Lung (tissue), 12 donors: ENCODE data around the gene CFAP99. TPM values are rescaled to one million over a fixed set of nuclear protein-coding genes. Genes with fewer than 3 reads are reported as not detected.

ENCODE experiments used
- ATAC-seq: fragments of 200-7000 bp; cut with Tn5 transposase; one replicate; pipeline ENCODE4 v1.9.1; 2020; ENCODE audit warnings: moderate number of reproducible peaks; ENCODE audit not compliant: insufficient read depth, low FRiP score
- DNase-seq, 3 donors: peaks; one replicate each; pipeline ENCODE4 v3.0.0-alpha.2; 2013 to 2017
- H3K27ac ChIP-seq, 2 donors: one replicate each; pipeline ENCODE4 v1.5.1; 2013; ENCODE audit warnings: mild to moderate bottlenecking in 2 of 2, moderate library complexity in 2 of 2, control low read depth in 1 of 2, inconsistent platforms in 1 of 2, low read depth in 1 of 2, low read length in 1 of 2
- H3K27me3 ChIP-seq, 3 donors: one replicate each; pipeline ENCODE4 v1.5.1; 2013; ENCODE audit warnings: low read length in 2 of 3; ENCODE audit not compliant: control insufficient read depth in 3 of 3, insufficient read depth in 3 of 3
- H3K36me3 ChIP-seq, 4 donors: one replicate each; pipeline ENCODE4 v1.5.1; 2013; ENCODE audit warnings: low read length in 4 of 4, mild to moderate bottlenecking in 1 of 4, moderate library complexity in 1 of 4; ENCODE audit not compliant: control insufficient read depth in 4 of 4, insufficient read depth in 4 of 4
- H3K4me1 ChIP-seq, 5 donors: one replicate each; pipeline ENCODE4 v1.5.1; 2013; ENCODE audit warnings: low read length in 5 of 5, mild to moderate bottlenecking in 2 of 5, moderate library complexity in 1 of 5; ENCODE audit not compliant: control insufficient read depth in 5 of 5, insufficient read depth in 5 of 5
- H3K4me3 ChIP-seq: one replicate; pipeline ENCODE4 v1.5.1; 2013; ENCODE audit warnings: mild to moderate bottlenecking, control low read depth, moderate library complexity
- H3K9ac ChIP-seq, 2 donors: one replicate each; pipeline ENCODE4 v1.5.1; 2013; ENCODE audit warnings: low read length in 2 of 2, control low read depth in 1 of 2; ENCODE audit not compliant: insufficient read depth in 1 of 2
- H3K9me3 ChIP-seq, 4 donors: one replicate each; pipeline ENCODE4 v1.5.1; 2013; ENCODE audit warnings: low read length in 3 of 4, mild to moderate bottlenecking in 1 of 4, moderate library complexity in 1 of 4; ENCODE audit not compliant: control insufficient read depth in 4 of 4, insufficient read depth in 3 of 4
- WGBS, 2 donors: extraction: QIAGEN DNeasy Blood & Tissue Kit; methylation state at CpG; one replicate each; pipeline ENCODE4 v1.1.7; 2013; 5-methylcytosine and 5-hydroxymethylcytosine counted together
- polyA plus RNA-seq, 2 donors: library from polyadenylated mRNA; stranded (reverse); fragments of 200-250 nt; gene quantifications; one replicate each; pipeline ENCODE4 v1.2.1, GENCODE V29; 2013
- total RNA-seq, 2 donors: library from RNA; depleted of rRNA in 1 of 2; stranded (reverse); fragments of >200 nt in 1 of 2; gene quantifications; one replicate each; pipeline ENCODE4 v1.2.1, GENCODE V29; 2014 to 2021
- TF ChIP-seq, protein P1 (sequence below): IDR thresholded peaks from 2 replicates; pipeline ENCODE4 v1.5.1; 2012; ENCODE audit warnings: mild to moderate bottlenecking; ENCODE audit errors: control extremely low read depth, extremely low read depth
- donor health status: control.
- donor health status: control.
- donor health status: Bipolar disorder and iron deficiency.
- donor health status: healthy.
- donor health status: DM: yes; HTN: yes; CAD: no.

Gene CFAP99
- total and polyA plus RNA-seq, 4 donors, result 2.1 to 12.1 (median 2.3) TPM

DNA sequence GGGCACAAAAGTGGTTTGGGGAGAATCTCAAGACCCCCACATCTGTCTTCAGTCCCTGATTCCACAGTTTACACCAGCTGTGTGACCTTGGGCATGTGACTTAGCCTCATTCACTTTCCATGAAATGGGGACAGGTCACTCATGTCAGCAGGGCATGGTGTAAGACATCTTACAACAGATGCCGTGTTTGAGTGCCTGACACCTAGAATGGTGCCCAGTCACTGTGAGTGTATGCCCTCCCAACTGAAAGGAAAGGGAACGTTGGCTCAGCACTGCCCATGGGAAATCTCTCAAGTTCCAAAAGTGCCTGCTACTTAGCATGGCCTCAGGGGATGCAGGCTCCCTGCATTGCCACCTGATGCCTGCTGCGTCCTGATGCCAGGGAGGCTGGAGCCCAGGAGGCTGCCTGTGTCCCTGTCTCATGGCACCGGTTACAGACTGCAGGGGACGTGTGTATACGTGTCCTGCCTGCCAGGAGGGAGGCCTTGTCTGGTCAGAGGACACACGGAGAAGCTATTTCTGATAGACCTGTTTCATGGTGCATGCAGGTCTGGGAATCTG, 82.4 kb downstream of the CFAP99 start:
- 95 to 96% methylated on average over 7 of the region's 7 CpGs for WGBS, 2 donors
- Histone ChIP-seq H3K36me3 (peaks cover 16 to 35% (median 26%) of the 10 kb centered on the region in 4 donors), H3K4me1 (peaks cover 0 to 2% (median 0%) of the 10 kb centered on the region in 5 donors)

DNA sequence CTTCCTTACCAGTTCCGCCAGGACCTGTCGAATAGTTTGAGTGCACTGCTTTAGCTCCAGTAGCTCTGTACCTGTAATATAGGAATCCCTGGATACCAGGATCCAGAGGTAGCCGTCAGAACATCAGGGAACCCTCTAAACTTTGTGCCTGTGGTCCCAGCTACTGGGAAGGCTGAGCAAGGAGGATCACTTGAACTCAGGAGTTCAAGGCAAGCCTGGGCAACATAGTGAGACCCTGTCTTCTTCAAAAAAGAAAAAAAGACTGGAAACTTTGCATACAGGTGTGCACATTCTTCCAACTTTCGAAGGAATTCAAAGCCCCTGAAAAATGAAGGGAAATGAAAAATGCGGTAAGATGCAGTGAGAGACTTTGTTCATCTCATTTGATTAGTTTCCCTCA, 85.1 kb downstream of the CFAP99 start:
- TF ChIP-seq, protein P1, sequence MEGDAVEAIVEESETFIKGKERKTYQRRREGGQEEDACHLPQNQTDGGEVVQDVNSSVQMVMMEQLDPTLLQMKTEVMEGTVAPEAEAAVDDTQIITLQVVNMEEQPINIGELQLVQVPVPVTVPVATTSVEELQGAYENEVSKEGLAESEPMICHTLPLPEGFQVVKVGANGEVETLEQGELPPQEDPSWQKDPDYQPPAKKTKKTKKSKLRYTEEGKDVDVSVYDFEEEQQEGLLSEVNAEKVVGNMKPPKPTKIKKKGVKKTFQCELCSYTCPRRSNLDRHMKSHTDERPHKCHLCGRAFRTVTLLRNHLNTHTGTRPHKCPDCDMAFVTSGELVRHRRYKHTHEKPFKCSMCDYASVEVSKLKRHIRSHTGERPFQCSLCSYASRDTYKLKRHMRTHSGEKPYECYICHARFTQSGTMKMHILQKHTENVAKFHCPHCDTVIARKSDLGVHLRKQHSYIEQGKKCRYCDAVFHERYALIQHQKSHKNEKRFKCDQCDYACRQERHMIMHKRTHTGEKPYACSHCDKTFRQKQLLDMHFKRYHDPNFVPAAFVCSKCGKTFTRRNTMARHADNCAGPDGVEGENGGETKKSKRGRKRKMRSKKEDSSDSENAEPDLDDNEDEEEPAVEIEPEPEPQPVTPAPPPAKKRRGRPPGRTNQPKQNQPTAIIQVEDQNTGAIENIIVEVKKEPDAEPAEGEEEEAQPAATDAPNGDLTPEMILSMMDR, result no peak
- H3K27ac ChIP-seq, result no peak overlapping the region
- no peaks in the 10 kb centered on the region for H3K9me3 ChIP-seq
- DNase-seq, result no peak
- no peak overlapping the region for H3K4me3 ChIP-seq
- H3K9ac ChIP-seq, result no peak overlapping the region
- no peak for ATAC-seq
- WGBS, 2 donors, result 97% methylated on average over 5 of the region's 5 CpGs
- peaks cover 15 to 34% (median 25%) of the 10 kb centered on the region in 4 donors for H3K36me3 ChIP-seq
- H3K4me1 ChIP-seq, result peaks cover 0 to 2% (median 0%) of the 10 kb centered on the region in 5 donors
- H3K27me3 ChIP-seq, result no peaks in the 10 kb centered on the region

More for the DNA sequence above, 82.4 kb downstream of the CFAP99 start:
- no peak for ATAC-seq
- TF ChIP-seq, protein P1, result no peak
- H3K9ac ChIP-seq, result no peak overlapping the region
- no peak for DNase-seq
- no peaks in the 10 kb centered on the region for H3K27me3 ChIP-seq
- no peaks in the 10 kb centered on the region for H3K9me3 ChIP-seq
- H3K27ac ChIP-seq, result no peak overlapping the region
- no peak overlapping the region for H3K4me3 ChIP-seq

DNA sequence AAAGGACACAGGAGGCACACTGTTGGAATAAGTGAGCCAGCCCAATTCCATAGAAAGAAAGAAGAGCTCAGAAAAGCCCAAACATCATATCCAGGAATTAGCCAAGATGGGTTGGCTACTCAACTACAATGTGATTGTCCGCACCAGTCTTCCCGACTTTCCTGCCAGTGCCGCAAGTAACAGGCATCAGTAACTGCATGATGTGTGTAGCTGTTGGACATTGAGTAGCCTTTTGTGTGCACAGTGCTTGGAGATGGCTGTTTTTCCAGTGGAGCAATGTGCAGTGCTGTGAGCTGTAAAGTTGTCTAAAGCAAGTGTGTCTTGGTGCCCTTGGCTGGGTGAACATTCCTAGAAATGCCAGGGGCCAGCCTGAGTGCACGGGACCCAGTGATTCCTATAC, 88.5 kb downstream of the CFAP99 start:
- Histone ChIP-seq H3K4me3 (no peak overlapping the region), H3K9me3 (no peaks in the 10 kb centered on the region), H3K36me3 (peaks cover 3 to 44% (median 19%) of the 10 kb centered on the region in 4 donors), H3K9ac (no peak overlapping the region), H3K27me3 (no peaks in the 10 kb centered on the region), H3K27ac (no peak overlapping the region), H3K4me1 (peaks cover 0 to 2% (median 0%) of the 10 kb centered on the region in 5 donors)
- ATAC-seq (no peak), DNase-seq (no peak)
- 97% methylated on average over 4 of the region's 4 CpGs for WGBS, 2 donors
- TF ChIP-seq, protein P1, result no peak

DNA sequence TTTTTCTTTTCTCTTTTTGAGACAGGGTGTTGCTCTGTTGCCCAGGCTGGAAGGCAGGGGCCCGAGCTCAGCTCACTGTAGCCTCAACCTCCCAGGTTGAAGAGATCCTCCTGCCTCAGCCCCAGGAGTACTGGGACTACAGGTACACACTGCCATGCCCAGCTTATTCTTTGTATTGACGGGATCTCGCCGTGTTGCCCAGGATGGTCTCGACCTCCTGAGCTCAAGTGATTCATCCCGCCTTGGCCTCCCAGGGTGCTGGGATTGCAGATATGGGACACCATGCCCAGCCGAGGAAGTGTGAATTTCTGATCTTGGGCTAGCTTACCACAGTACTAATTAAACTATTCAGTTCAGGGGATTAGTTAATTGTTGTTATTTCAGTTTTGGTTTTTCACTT, 89.1 kb downstream of the CFAP99 start:
- H3K9ac ChIP-seq, result no peak overlapping the region
- WGBS, 2 donors, result 91 to 94% methylated on average over 7 of the region's 7 CpGs
- ATAC-seq (no peak), DNase-seq (no peak)
- H3K36me3 ChIP-seq, result peaks cover 8 to 50% (median 22%) of the 10 kb centered on the region in 4 donors
- no peak overlapping the region for H3K4me3 ChIP-seq
- TF ChIP-seq, protein P1, result no peak
- H3K27me3 ChIP-seq, result no peaks in the 10 kb centered on the region
- H3K27ac ChIP-seq, result no peak overlapping the region
- H3K9me3 ChIP-seq, result no peaks in the 10 kb centered on the region
- peaks cover 0 to 2% (median 0%) of the 10 kb centered on the region in 5 donors for H3K4me1 ChIP-seq
